ENCODE results near the gene UNCX. TPM values are rescaled to one million over a fixed set of nuclear protein-coding genes. Genes with fewer than 3 reads are reported as not detected.

Gene UNCX
- total and polyA plus RNA-seq, 2 of the 8 experiments (the other 6 are each of a cell fraction or from before 2014, with no cell fraction given): not detected

- no peak for TF ChIP-seq CBX5 (IDR thresholded peaks at IDR 0.05; ENCODE audit: low read depth, low read length)
- no peak for TF ChIP-seq ZNF274 (IDR thresholded peaks at IDR 0.05; ENCODE audit: borderline replicate concordance, extremely low read depth, low read length)
- TF ChIP-seq TAF1 (IDR thresholded peaks at IDR 0.05; ENCODE audit: low read depth, low read length): no peak
- no peak for TF ChIP-seq NANOG (IDR thresholded peaks at IDR 0.05; ENCODE audit: insufficient read depth, low read depth, low read length, poor library complexity, severe bottlenecking)
- peak; percentile 4 for TF ChIP-seq RNF2 (IDR thresholded peaks at IDR 0.05; ENCODE audit: borderline replicate concordance, low read depth, low read length, missing control alignments, poor library complexity, severe bottlenecking)
- TF ChIP-seq JUN (IDR thresholded peaks at IDR 0.05; ENCODE audit: low read depth, low read length): no peak
- TF ChIP-seq E2F6 (IDR thresholded peaks at IDR 0.05): no peak
Measured at GRCh38 chr7:1246871-1247526, 14.3 kb downstream of the UNCX start (continued).
